HG02610 (cell line): ENCODE measurements around the gene SNX20.

Source experiments
- ATAC-seq: cut with Tn5 transposase; IDR thresholded peaks from one replicate; pipeline ENCODE4 v1.9.1; 2021; ENCODE audit warnings: mild to moderate bottlenecking, moderate library complexity; ENCODE audit not compliant: unreplicated experiment

SNX20 gene

DNA sequence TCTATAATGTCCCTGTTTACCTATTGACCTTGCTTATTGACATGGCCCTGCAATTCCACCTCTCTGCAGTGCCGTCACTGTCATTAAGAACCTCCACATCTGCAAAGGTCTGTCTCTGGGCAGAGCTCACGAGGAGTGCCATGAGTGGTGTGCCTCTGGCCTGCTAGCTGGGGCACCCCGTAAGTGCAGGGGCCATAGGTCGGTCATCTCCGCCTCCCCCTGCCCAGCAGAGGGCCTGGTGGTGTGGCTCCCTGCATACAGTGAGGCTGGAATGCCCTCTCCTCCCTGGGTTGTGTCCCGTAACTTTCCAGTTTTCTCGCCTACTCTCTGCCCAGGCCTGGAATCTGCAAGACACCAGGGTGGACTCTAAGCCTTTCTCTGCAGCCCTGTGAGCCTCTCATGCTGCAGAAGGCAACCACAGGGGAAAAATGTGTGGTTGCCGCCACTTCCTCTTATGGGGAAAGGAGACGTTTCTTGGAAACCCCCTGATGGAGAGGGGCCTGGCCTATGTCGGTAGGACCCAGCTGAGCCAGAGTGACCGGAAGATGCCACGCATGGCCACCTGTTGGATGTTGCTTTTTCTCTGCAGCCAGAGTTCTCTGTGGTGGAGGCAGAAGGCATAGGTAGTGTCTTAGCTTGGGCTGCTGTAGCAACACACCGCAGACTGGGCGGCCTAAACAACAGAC, 2.7 kb upstream of the SNX20 start:
- peak; percentile 73 for ATAC-seq

DNA sequence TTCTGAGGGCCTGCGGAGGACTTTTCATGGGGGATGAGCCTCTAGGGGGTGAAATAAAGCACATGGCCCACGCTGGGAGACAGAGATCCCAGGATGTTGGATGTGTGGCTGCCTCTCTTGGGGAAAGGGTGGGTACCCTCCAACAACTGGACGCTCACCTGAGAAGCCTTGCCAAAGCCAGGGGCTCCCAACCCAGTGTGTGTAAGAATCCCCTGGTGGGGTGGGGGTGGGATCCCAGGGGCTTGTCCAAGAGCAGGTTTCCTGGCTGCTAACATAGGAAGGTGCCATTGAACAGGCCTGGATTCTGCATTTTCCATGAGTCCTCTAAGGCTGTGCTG, 587 bp downstream of the SNX20 start:
- no peak for ATAC-seq

DNA sequence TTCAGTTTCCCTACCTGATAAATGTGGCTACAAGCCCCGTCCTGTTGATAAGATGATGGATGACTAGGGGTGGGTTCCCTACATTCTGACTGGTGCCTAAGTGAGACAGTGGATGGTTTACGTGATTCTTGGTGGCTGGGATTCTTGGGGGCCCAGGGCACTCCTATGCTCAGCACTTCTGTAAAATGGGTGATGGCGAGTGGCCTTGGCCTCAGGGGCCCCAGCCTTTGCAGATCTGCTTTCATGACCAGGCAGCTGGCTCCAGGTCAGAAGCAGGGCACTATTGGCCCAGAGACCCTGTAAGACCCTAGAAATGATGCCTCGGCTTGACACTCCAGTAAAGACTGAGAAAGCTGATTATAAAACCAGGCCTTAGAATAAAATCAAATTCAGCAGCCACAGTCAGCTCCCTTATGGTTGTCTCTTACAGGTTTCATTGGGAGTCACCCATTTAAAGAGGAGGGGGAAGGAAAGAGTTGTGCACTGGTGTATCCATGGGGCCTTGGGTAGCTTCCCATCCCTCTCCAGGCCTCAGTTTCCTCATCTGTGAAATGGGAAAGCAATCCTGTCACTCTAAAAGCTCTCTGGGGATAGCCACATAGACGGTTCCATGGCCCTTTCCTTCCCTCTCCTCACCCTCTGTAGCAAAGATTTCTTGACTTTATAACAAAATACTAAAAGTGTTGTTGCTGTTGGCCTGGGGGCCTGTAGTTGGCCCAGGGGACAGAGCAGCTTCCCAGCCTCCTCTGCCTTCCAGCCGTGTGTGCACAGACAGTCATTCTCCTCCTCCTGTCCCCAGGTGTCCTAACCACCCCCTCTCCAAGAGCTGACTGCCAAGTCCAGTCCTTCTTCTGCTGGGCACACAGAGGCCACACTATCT, 1.2 kb downstream of the SNX20 start:
- no peak for ATAC-seq

DNA sequence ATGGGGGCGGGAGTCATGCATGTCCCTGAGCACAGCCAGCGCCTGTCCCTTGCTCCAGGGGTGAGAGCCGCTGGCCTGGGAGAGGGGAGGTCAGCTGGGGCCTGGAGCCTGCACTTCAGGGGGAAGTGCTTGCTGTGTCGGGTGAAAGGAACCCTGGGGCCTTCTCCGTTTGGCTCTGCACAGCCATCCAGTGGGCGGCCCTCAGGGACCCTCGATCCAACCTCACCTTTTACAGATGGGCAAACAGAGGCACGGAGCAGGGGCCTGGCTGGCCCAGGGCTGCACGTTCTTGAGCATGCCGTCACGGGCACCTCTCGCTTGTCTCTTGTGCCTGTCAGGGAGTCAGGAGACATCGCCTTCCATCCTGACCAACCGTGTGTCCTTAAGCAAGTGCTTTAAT, 1.8 kb downstream of the SNX20 start:
- no peak for ATAC-seq

DNA sequence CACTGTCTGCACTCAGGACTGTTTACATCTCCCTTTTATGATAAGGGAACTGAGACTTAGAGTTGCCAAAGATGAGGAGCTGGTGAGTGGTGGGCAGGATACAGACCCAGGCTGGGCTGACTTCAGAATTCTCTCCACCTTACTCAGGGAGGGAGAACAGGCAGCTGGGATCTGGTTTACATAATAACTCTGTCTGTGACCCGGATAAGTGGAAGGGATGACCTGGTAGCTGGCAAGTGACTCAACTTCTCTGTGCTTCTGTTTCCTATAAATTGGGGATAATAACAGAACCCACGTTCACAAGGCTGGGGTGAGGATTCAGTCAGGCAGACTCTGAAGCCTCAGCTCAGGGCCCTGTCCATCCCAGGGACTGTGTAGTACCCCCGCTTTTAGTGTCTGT, 2.6 kb downstream of the SNX20 start:
- no peak for ATAC-seq

DNA sequence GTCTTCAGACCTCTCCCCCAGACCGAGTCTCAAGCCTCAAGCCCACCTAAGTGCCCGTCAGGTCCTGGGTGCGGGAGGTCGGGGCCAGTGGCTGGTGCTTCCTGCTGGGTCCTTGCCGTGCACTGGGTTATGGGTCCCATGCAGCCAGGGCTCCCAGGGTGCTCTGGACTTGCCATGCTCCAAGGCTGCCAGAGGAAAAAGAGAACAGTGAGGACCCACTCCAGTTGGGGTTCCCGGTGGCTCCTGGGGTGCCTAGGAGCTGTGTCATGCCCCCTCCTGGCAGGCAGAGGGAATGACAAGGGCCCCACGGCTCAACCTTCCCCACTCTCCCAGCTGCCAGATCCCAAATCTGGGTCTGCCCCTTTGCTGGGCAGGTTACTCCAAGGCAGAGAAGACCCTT, 3.8 kb downstream of the SNX20 start:
- no peak for ATAC-seq

DNA sequence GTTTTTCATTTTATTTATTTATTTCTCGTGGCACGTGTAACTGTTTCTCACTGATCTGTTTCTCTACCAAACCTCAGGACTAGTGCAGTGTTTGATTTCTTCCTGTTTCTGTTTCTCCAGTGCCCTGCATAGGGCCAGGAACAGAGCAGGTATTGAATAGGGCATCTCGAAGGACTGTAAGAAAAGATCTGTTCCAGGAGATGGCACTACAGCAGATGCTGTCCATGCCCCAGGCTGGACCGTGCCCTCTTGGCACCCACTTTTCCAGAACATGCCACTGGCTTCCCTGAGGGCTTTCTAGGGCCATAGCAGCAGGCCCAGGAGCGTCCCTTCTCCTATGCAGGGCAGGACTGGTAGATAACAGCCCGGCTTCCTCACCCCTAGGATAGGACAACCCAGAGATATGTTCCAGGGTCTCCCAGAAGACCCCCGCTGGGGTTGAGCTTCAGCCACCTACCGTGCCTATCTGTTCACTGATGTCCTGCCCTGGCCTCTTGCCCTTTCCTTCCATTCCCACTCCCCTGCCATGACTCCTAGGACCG, 4.4 kb downstream of the SNX20 start:
- no peak for ATAC-seq

DNA sequence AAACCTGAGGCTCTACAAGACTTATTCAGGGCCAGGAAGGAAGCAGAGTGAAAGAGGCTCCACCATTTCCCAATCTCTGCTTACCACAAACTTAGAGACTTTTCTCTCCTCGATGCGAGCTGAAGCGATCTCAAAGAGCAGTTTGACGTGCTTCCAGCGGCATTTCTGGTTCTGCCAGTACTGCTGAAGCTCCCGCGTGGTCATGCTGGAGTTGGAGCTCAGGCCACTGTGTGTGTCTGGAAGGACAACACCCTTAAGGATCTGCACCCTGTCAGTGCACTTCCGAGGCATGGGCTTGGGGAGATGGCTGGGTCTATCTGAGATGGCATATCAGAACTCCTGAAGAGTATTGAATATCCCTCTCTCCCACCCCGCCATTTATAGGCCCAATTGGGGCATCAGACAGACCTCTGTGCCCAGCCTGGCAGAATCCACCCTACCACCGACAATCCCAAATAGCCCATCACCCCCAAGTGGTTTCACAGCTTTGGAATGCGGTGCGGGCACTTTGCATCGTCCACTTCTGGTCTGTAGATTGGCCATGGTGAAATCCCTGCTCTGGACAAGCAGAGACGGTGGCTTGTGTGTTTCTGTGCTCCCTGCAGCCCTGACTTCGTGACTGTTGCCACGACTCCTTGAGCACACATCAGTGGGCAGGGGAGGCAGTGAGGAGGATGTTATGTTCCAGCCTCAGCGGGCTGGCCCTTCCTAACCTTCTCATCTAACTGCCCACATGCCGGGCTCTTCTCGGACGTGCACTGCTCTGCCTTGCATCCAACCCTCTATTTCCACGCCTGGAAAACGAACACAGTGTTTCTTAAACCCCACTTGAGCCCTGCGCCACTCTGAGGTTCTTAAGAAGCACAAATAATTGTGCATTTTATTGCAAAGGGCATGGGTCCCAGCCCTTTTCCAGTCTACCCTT, 5.2 kb downstream of the SNX20 start:
- no peak for ATAC-seq

DNA sequence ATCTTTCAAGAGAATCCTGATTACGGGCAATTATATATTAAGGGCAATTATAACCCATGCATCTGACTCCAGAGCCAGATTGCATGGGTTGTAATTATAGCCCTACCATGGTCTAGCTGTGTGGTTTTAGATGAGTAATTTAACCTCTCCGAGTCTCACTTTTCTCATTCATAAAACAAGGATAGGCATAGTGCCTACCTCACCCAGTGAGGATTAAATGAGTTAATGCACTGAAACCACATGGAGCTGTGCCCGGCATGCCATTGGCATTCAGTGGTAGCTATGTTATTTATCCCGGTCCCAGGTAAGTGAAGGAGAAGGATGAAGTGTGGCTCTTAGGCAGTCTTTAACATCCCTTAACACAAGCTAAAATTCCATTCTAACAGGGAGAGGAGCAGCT, 6.3 kb downstream of the SNX20 start:
- ATAC-seq: no peak

DNA sequence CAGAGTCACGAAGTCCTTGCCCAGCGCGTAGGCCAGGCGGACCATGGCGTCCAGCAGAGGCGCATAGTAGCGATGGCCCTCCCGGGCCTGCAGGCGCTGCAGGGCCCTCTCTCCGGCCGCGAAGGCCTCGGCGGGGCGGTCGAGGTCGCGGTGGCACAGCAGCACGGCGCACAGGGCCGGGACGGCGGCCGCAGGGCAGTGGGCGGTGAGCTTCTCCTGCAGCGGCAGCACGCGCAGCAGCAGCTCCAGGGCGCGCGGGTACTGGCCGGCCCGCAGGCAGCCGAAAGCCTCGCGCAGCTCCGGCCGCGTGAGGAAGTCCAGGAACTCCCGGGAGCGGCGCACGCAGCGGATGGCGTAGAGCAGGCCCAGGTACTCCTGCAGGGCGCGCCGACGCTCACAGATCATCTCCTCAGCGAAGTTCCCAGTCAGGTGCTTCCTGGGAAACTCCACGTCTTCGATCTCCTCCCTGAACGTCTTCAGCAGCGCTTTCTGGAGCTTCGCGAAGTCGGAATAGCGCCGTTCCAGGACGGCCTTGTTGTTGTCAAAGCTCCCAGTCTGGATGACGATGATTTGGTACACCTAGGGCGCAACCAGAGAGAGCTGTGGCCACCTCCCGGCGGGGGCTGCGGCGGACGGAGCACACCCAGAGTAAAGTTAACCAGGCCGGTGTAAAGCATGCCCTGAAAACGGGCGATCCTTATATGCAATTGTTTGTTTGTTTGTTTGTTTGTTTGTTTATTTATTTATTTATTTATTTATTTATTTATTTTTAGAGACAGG, 7.4 kb downstream of the SNX20 start:
- no peak for ATAC-seq

DNA sequence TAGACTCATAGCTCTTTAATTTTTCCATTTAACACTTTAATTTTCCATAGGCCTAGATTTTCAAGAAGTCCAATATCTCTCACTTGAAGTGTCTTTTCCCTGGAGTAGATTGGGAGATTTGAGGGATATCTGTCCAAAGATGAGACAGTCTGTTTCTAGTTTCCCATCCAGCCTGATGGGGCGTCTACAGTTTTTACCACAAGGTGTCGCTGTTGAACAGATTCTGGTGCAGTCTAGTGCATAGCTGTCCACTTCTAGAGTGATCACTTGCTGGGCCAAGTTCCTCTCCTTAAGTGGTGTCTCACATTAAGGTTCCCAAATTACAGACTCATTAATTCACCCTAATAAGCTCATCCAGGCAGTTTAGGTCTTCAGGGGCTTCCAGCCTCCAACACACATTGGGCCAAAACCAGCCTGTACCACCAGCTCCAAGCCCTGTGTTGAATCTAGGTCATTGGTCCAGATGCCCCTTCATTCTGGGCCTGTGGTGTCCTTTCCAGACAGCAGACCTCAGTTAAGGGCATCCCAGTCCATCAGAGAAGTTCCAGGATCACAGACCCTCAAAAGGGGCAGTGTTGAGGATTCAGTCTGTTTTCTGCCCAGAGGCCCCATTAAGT, 9.4 kb downstream of the SNX20 start:
- ATAC-seq: no peak

DNA sequence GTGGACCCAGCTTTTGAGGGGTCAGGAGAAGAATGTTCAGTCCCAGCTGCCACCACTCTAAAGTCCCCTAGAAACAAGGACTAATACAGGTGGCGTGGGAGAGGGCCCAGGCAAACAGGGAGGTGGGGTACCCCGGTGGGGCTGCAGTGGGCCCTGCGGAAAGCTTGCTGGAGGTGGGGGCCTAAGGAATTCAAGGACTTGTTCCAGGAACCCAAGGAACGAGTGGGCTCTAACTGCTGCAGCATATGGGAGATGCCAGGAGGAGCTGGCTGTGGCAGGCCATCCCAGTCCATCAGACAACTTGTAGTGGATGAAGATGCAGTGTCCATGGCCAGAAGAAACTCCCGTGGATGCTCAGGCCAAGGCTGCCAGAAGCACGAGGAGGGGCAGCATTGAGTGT, 10.6 kb downstream of the SNX20 start:
- no peak for ATAC-seq

DNA sequence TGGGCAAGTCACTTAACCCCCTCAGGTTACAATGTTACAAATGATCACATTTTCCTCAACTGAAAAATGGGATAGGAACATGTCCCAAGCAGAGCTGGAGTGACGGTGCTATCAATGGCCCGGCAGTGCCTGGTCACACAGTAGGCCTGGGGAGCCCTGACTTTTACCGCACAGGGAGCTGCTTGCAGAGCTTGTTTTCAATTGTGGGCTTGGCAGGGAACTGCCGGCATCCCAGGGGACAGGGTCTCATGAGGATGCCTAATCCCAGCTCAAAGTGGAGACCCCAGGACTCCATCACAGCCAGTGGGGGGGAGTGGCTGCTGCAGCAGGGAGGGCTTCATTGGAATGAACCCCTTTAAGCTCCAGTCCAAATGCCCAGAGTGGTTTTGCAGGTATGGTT, 11.4 kb downstream of the SNX20 start:
- ATAC-seq: no peak

DNA sequence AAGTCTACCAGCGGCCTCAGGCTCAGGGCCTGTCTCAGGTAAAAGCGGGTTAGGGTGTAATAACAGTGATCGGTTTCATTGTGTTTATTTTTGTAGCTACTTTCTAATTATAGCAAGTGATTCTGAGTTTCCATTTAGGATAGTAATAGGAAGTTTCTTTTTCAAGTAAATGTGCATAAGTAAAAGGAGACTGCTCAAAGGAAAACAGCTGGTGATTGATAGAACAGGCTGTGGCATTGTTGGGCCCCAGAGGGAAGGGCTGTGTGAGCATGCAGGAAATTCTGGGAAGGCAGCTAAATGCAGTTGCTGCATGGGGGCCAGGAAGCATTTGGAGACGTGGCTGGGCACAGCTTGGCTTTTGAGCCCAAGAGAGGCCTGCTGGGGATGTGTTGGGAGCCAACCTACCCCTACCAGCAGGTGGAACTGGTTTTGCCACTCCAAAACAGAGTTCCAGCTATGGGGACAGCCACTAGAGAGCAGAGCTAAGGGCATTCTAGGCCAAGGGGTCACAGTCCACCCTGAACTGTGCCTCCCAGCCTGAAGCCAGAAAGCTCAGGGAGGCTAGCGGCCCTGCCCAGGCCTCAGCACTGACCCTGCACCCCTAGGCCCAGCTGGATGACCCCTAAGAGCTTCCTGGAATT, 12.6 kb downstream of the SNX20 start:
- ATAC-seq: no peak

DNA sequence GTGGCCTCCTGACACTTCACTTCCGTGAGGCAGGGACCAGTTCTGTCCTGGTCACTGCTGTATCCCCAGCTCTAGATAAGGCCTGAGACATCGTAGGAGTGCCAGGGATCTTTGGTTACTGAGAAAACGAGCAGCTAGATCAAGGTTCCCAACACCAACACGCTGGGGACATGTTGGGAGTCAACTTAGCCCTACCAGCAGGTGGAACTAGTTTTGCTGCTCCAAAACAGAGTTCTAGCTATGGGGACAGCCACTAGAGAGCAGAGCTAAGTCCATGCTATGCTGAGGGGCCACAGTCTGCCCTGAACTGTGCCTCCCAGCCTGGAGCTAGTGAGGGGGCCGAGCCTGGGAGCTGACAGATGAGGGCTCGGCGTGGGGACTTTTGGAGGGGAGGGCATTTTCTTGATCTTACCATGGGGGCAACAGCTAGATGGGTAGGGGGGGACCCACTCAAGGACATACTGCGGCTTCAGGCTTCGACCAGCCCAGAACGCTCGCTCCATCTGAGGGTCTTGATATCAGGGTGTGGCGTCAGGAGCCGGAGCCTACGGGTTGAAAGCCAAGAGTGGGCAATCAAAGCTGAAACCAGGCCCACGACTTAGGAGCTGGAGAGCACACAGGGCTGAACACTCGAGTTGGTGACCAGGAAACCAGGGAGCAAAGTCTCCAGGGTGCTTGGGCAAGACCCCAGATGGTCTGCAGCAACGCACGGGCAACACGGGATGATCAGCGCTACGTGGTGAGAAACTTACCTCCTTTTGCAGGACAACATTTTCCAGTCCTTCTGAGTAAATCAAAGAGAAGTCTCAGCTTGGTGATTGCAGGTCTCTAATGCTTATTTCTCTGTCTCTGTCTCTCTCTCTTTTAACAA, 13.4 kb downstream of the SNX20 start:
- ATAC-seq: no peak

DNA sequence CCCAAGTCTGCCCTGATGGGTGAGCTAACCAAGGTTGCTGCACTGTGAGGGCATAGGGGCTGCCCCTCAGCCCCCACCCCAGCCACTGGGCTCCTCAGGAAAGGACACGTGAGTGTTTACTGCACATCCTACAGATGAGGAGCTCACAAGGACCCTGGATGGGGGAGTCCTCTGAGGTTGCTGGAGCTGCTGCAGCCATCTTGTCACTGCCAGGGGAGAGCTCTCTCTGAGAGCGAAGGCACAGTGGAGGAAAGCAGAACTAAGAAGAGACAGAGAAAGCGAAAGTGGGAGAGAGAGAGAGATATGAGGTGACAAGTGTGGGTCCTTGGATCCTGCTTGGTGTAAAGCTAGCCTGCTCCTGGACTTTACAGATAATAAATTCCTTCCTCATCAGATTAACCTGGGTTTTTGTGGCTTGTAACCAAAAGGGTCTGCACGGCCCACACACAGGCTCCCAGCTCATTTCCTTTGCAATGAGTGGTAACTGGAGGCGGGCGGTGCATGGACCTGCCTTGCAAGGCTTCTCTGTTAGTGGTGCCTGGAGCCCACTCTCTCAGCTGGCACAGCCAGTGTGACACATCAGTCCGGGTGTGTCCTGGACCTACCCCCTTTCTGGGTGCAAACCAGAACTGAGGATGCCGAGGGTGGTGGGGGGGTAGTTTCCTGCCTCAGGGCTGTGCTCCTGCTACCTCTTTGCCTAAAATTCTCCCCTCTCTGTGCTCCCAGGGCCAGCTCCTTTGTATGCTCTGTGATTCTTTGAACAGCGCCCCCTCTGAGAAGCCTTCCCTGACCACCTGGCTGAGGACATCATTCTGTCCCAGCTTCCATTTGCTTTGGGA, 14.2 kb downstream of the SNX20 start:
- peak; percentile 90 for ATAC-seq

DNA sequence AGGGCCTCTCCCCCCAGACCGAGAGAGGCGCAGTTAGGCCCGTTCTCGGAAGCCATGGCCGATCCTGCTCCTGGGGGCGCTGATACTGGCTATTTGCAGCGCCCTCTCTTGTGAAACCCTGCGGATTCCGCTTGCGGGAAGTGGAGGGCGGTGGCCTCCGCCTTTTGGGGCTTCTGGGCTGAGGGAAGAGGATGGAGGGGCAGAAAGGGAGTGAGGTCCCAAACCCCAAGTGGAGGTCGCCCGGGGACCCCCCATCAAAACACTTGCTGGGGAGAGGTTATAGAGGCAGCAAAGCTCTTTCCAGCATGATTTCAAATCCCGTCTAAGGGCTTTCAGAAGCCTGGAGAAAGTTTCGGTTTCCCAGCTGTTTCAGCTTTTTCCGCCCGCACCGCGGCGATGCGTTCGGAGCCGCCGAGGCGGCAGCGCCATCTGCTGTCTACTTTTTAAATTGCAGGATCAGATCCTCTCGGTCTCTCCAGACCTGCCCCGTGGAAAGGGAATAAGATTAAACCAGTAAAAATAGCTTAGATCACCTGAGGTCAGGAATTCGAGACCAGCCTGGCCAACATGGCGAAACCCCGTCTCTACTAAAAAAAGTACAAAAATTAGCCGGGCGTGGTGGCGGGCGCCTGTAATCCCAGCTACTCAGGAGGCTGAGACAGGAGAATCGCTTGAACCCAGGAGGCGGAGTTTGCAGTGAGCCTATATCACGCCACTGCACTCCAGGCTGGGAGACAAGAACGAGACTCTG, 15.8 kb downstream of the SNX20 start:
- ATAC-seq: no peak
